H9 (cell line): ENCODE measurements around the gene ASAP3. TPM values are rescaled to one million over a fixed set of nuclear protein-coding genes. Genes with fewer than 3 reads are reported as not detected.
A peak's percentile ranks its signal among the peaks of the same experiment; 100 is the strongest.

ENCODE experiments used
- DNase-seq: peaks from one replicate; pipeline ENCODE4 v3.0.0-alpha.2; 2017
- H2AFZ ChIP-seq: one replicate; pipeline ENCODE4 v1.6.1; 2013; ENCODE audit warnings: mild to moderate bottlenecking, low read length, control low read depth, moderate library complexity
- H2AK5ac ChIP-seq: 2 replicates; pipeline ENCODE4 v1.6.1; 2013; ENCODE audit warnings: low read length, control low read depth, mixed read lengths; ENCODE audit not compliant: insufficient read length
- H2BK120ac ChIP-seq: one replicate; pipeline ENCODE4 v1.6.1; 2013; ENCODE audit warnings: low read depth, mild to moderate bottlenecking, low read length, control low read depth, inconsistent platforms; ENCODE audit not compliant: poor library complexity, severe bottlenecking
- H2BK12ac ChIP-seq: 2 replicates; pipeline ENCODE4 v1.6.1; 2013; ENCODE audit warnings: low read length, control low read depth, mixed read lengths, low read depth; ENCODE audit not compliant: insufficient read length
- H2BK15ac ChIP-seq: 2 replicates; pipeline ENCODE4 v1.6.1; 2013; ENCODE audit warnings: low read depth, low read length, control low read depth
- H2BK20ac ChIP-seq: one replicate; pipeline ENCODE4 v1.6.1; 2013; ENCODE audit warnings: low read depth, mild to moderate bottlenecking, low read length, control low read depth, inconsistent platforms; ENCODE audit not compliant: poor library complexity, severe bottlenecking
- H2BK5ac ChIP-seq: 2 replicates; pipeline ENCODE4 v1.6.1; 2013; ENCODE audit warnings: low read length, control low read depth, mixed read lengths; ENCODE audit not compliant: insufficient read length
- H3K14ac ChIP-seq: 2 replicates; pipeline ENCODE4 v1.6.1; 2013; ENCODE audit warnings: low read length, control low read depth; ENCODE audit not compliant: insufficient read depth
- H3K18ac ChIP-seq: 2 replicates; pipeline ENCODE4 v1.6.1; 2013; ENCODE audit warnings: low read depth, mild to moderate bottlenecking, mixed read lengths, low read length, control low read depth; ENCODE audit not compliant: insufficient read length
- H3K23ac ChIP-seq: 2 replicates; pipeline ENCODE4 v1.6.1; 2013; ENCODE audit warnings: low read length, control low read depth, mixed read lengths, low read depth; ENCODE audit not compliant: insufficient read length
- H3K23me2 ChIP-seq: 2 replicates; pipeline ENCODE4 v1.6.1; 2013; ENCODE audit warnings: low read depth, mild to moderate bottlenecking, mixed read lengths, low read length, control low read depth; ENCODE audit not compliant: insufficient read length, poor library complexity, severe bottlenecking
- H3K27ac ChIP-seq: 2 replicates; pipeline ENCODE4 v1.5.1; 2013; ENCODE audit warnings: low read length, control low read depth, mixed read lengths, low read depth; ENCODE audit not compliant: insufficient read length
- H3K27me3 ChIP-seq: 2 replicates; pipeline ENCODE4 v1.6.1; 2013; ENCODE audit warnings: low read length, control low read depth, inconsistent platforms; ENCODE audit not compliant: insufficient read depth
- H3K4ac ChIP-seq: 2 replicates; pipeline ENCODE4 v1.6.1; 2013; ENCODE audit warnings: low read depth, mild to moderate bottlenecking, control low read depth, inconsistent platforms, low read length, moderate library complexity
- H3K4me1 ChIP-seq: 2 replicates; pipeline ENCODE4 v1.6.1; 2013; ENCODE audit warnings: low read length, control low read depth, inconsistent platforms; ENCODE audit not compliant: insufficient read depth
- H3K4me2 ChIP-seq: 2 replicates; pipeline ENCODE4 v1.6.1; 2013; ENCODE audit warnings: low read length, control low read depth, mixed read lengths; ENCODE audit not compliant: insufficient read length, insufficient read depth
- H3K56ac ChIP-seq: 2 replicates; pipeline ENCODE4 v1.6.1; 2013; ENCODE audit warnings: low read depth, mild to moderate bottlenecking, mixed read lengths, low read length, control low read depth; ENCODE audit not compliant: insufficient read length
- H3K79me1 ChIP-seq: 2 replicates; pipeline ENCODE4 v1.6.1; 2013; ENCODE audit warnings: low read depth, mild to moderate bottlenecking, moderate library complexity, low read length, control low read depth, inconsistent platforms; ENCODE audit not compliant: insufficient read depth, poor library complexity, severe bottlenecking
- H3K79me2 ChIP-seq: 2 replicates; pipeline ENCODE4 v1.6.1; 2013; ENCODE audit warnings: low read length, control low read depth, inconsistent platforms; ENCODE audit not compliant: insufficient read depth
- H3K9ac ChIP-seq: 2 replicates; pipeline ENCODE4 v1.6.1; 2013; ENCODE audit warnings: low read length, control low read depth, mixed read lengths; ENCODE audit not compliant: insufficient read length; ENCODE audit errors: extremely low read depth
- H3K9me3 ChIP-seq: one replicate; pipeline ENCODE4 v1.6.1; 2013; ENCODE audit warnings: low read depth, low read length, inconsistent platforms; ENCODE audit not compliant: control insufficient read depth
- H3T11ph ChIP-seq: one replicate; pipeline ENCODE4 v1.6.1; 2013; ENCODE audit warnings: mild to moderate bottlenecking, low read length, control low read depth, inconsistent platforms
- H4K20me1 ChIP-seq: one replicate; pipeline ENCODE4 v1.6.1; 2013; ENCODE audit not compliant: control insufficient read depth, insufficient read length, insufficient read depth
- H4K5ac ChIP-seq: 2 replicates; pipeline ENCODE4 v1.6.1; 2013; ENCODE audit warnings: low read depth, mild to moderate bottlenecking, mixed read lengths, low read length, control low read depth; ENCODE audit not compliant: insufficient read length
- H4K8ac ChIP-seq: replicated peaks from 2 replicates; pipeline ENCODE4 v1.6.1; 2013; ENCODE audit warnings: low read length, control low read depth, mixed read lengths, low read depth; ENCODE audit not compliant: insufficient read length
- H4K91ac ChIP-seq: 2 replicates; pipeline ENCODE4 v1.6.1; 2013; ENCODE audit warnings: low read depth, mild to moderate bottlenecking, moderate library complexity, mixed read lengths, low read length, control low read depth; ENCODE audit not compliant: insufficient read length
- H3K27ac Mint-ChIP-seq, 3 experiments: 2 replicates in 2 of 3; 3 replicates in 1 of 3; pipeline ENCODE4 v1.8.0; 2020 to 2021; ENCODE audit warnings: mixed read lengths in 3 of 3, mild to moderate bottlenecking in 1 of 3, moderate library complexity in 1 of 3
- H3K27me3 Mint-ChIP-seq: 2 replicates; pipeline ENCODE4 v1.8.0; 2021; ENCODE audit warnings: low read depth, mild to moderate bottlenecking, moderate library complexity, mixed read lengths
- H3K36me3 Mint-ChIP-seq, 3 experiments: 2 replicates in 2 of 3; 3 replicates in 1 of 3; pipeline ENCODE4 v1.8.0; 2020 to 2021; ENCODE audit warnings: low read depth in 3 of 3, mixed read lengths in 3 of 3; ENCODE audit not compliant: insufficient read depth in 1 of 3
- H3K4me1 Mint-ChIP-seq, 2 experiments: 2 replicates each; pipeline ENCODE4 v1.8.0; 2020; ENCODE audit warnings: mixed read lengths in 2 of 2
- H3K4me3 Mint-ChIP-seq, 2 experiments: 2 replicates in 1 of 2; 3 replicates in 1 of 2; pipeline ENCODE4 v1.8.0; 2020 to 2021; ENCODE audit warnings: mild to moderate bottlenecking in 2 of 2, mixed read lengths in 2 of 2, moderate library complexity in 1 of 2
- H3K9me3 Mint-ChIP-seq, 2 experiments: 2 replicates in 1 of 2; 3 replicates in 1 of 2; pipeline ENCODE4 v1.8.0; 2020; ENCODE audit warnings: mild to moderate bottlenecking in 2 of 2, mixed read lengths in 2 of 2, moderate library complexity in 1 of 2
- CTCF ChIP-seq: fragments of 200-600 bp; sonication (generic); conservative IDR thresholded peaks from 3 replicates; pipeline ENCODE4 v1.8.0; 2021; ENCODE audit warnings: antibody characterized with exemption, mild to moderate bottlenecking
- WGBS: extraction: QIAGEN DNeasy Blood & Tissue Kit; methylation state at CpG from one replicate; pipeline ENCODE4 v1.1.7; 2013; ENCODE audit warnings: missing lambda C conversion rate, low lambda C conversion rate, mixed read lengths; ENCODE audit not compliant: insufficient read length; ENCODE audit errors: extremely low coverage; 5-methylcytosine and 5-hydroxymethylcytosine counted together
- total RNA-seq: library from RNA; stranded (reverse); gene quantifications from 2 replicates; pipeline ENCODE4 v1.2.1, GENCODE V29; 2021

ASAP3 gene
- total RNA-seq, 1 experiment from 2014 or later = 26.7 TPM

- H3K27me3 ChIP-seq = peaks cover 57% of the 10 kb centered on the region
- no peak overlapping the region for H2BK120ac ChIP-seq
- WGBS = no CpG with 5 or more reads among the region's 5 CpGs
- H3T11ph ChIP-seq = no peak overlapping the region
- no peak for TF ChIP-seq CTCF
- no peak overlapping the region for H3K18ac ChIP-seq
- no peak overlapping the region for H3K4ac ChIP-seq
- H4K5ac ChIP-seq = no peak overlapping the region
- no peak overlapping the region for H3K9ac ChIP-seq
- no peak overlapping the region for H2BK15ac ChIP-seq
- peak overlapping the region; percentile 10 for H3K4me2 ChIP-seq
- no peaks in the 10 kb centered on the region for H3K79me1 ChIP-seq
- H4K8ac ChIP-seq = no peak overlapping the region
- H3K23me2 ChIP-seq = no peaks in the 10 kb centered on the region
- H3K79me2 ChIP-seq = no peaks in the 10 kb centered on the region
- Mint-ChIP-seq H3K9me3 (no peaks in the 10 kb centered on the region; a peak in 2 of 5 replicates), H3K27ac (no peak overlapping the region), H3K27me3 (peaks cover 92% of the 10 kb centered on the region), H3K4me1 (peaks cover 7 to 13% of the 10 kb centered on the region in 2 experiments), H3K36me3 (peaks cover 16 to 28% (median 20%) of the 10 kb centered on the region in 3 experiments), H3K4me3 (peak overlapping the region; percentile 29 to 73)
- no peak for DNase-seq
- no peak overlapping the region for H3K56ac ChIP-seq
- H2AFZ ChIP-seq = no peak overlapping the region
- H4K20me1 ChIP-seq = no peaks in the 10 kb centered on the region
- H3K4me1 ChIP-seq = no peaks in the 10 kb centered on the region
- no peak overlapping the region for H3K14ac ChIP-seq
- H2BK12ac ChIP-seq = no peak overlapping the region
- no peak overlapping the region for H2BK20ac ChIP-seq
- no peak overlapping the region for H4K91ac ChIP-seq
- H3K27ac ChIP-seq = no peak overlapping the region
- no peaks in the 10 kb centered on the region for H3K9me3 ChIP-seq
- H3K23ac ChIP-seq = no peak overlapping the region
- no peak overlapping the region for H2BK5ac ChIP-seq
- H2AK5ac ChIP-seq = no peak overlapping the region
Measured at GRCh38 chr1:23425193-23425494, 58.8 kb downstream of the ASAP3 start.
